Kidney (tissue), 14 donors: ENCODE data around the gene DLG2. TPM values are rescaled to one million over a fixed set of nuclear protein-coding genes. Genes with fewer than 3 reads are reported as not detected.

ENCODE experiments used
- DNase-seq, 5 donors: peaks; one replicate each; pipeline ENCODE4 v3.0.0-alpha.2; 2013 to 2020
- FAIRE-seq: peaks from 2 replicates; lab custom pipeline; 2012; peaks lifted over from hg19 to GRCh38; lab: Jason Lieb, UNC
- H3K27ac ChIP-seq, 2 donors: one replicate each; pipeline ENCODE4 v1.7.0; 2013; ENCODE audit warnings: low read depth in 2 of 2, low read length in 2 of 2, inconsistent platforms in 1 of 2
- H3K27me3 ChIP-seq: one replicate; pipeline ENCODE4 v1.7.1; 2013; ENCODE audit warnings: low read length, inconsistent platforms; ENCODE audit not compliant: control insufficient read depth, insufficient read depth
- H3K36me3 ChIP-seq, 3 donors: one replicate each; pipeline versions ENCODE4 v1.7.0 to v1.7.1; 2013; ENCODE audit warnings: low read length in 3 of 3, control low read depth in 1 of 3, inconsistent platforms in 1 of 3; ENCODE audit not compliant: insufficient read depth in 3 of 3, control insufficient read depth in 2 of 3
- H3K4me1 ChIP-seq, 3 donors: one replicate each; pipeline versions ENCODE4 v1.7.0 to v1.7.1; 2013; ENCODE audit warnings: low read length in 3 of 3, inconsistent platforms in 1 of 3, low read depth in 1 of 3; ENCODE audit not compliant: control insufficient read depth in 2 of 3, insufficient read depth in 2 of 3
- H3K4me3 ChIP-seq, 3 donors: one replicate each; pipeline versions ENCODE4 v1.7.0 to v1.8.1; 2013; ENCODE audit warnings: low read length in 3 of 3, control low read depth in 1 of 3, inconsistent platforms in 1 of 3
- H3K9ac ChIP-seq, 3 donors: one replicate each; pipeline versions ENCODE4 v1.7.0 to v1.7.1; 2013; ENCODE audit warnings: low read length in 3 of 3, control low read depth in 1 of 3, inconsistent platforms in 1 of 3
- H3K9me3 ChIP-seq, 3 donors: one replicate each; pipeline versions ENCODE4 v1.7.0 to v1.7.1; 2013; ENCODE audit warnings: low read length in 3 of 3, control low read depth in 1 of 3, inconsistent platforms in 1 of 3; ENCODE audit not compliant: control insufficient read depth in 2 of 3, insufficient read depth in 1 of 3
- CTCF ChIP-seq: IDR thresholded peaks from 3 replicates; pipeline ENCODE4 v1.5.1; 2012; ENCODE audit warnings: mild to moderate bottlenecking, moderate library complexity, borderline replicate concordance; ENCODE audit not compliant: insufficient read depth; ENCODE audit errors: extremely low read depth
- intact Hi-C: fragments of 100-400 bp; cut with DNase I; formaldehyde crosslinking; loops from one replicate; pipeline ENCODE4 v1.11.1; 2022
- polyA plus RNA-seq: library from polyadenylated mRNA; stranded (reverse); fragments of 350-450 nt; fragmentation: Illumina TruSeq; extraction: RNeasy Lipid Tissue Mini Kit (QIAGEN cat#74804); gene quantifications from one replicate; pipeline ENCODE4 v1.2.3, GENCODE V29; 2014; ENCODE audit warnings: low read depth, low replicate concordance; ENCODE audit not compliant: insufficient read depth
- total RNA-seq: library from RNA; stranded (reverse); fragmentation: NEBNext Ultra II Directional; extraction: Animal tissue kit (Norgen Biotek cat#: 25700); gene quantifications from one replicate; pipeline ENCODE4 v1.2.1, GENCODE V29; 2021
- donor health status: control.
- donor health status: control.
- donor health status: control.
- donor health status: control.
- donor health status: control.
- donor health status: DM: yes; HTN: yes; CAD: no.
- donor health status: Normal renal cell carcinoma (clear cell type).

The DLG2 gene
- total and polyA plus RNA-seq, 2 donors from 2014 or later, result 2.9 to 7.2 TPM

- intact Hi-C loops, result no loop called here
- H3K4me3 ChIP-seq, result peak overlapping the region; percentile 32 to 51 (median 42)
- no peaks in the 10 kb centered on the region for H3K9me3 ChIP-seq
- no peak overlapping the region for H3K27ac ChIP-seq
- H3K36me3 ChIP-seq, result no peaks in the 10 kb centered on the region
- FAIRE-seq, result no peak
- DNase-seq, result peak in 2 of 5 donors; percentile 15 to 21
- TF ChIP-seq CTCF, result no peak
- no peaks in the 10 kb centered on the region for H3K27me3 ChIP-seq
- peak overlapping the region in 1 of 3 donors; percentile 33 for H3K9ac ChIP-seq
- H3K4me1 ChIP-seq, result peaks cover 0 to 2% (median 0%) of the 10 kb centered on the region in 3 donors
Measured at GRCh38 chr11:84922836-84923235, 704.3 kb downstream of the DLG2 start.

GRCh38 chr11:84922212-84922805, 704.8 kb downstream of the DLG2 start:
- Histone ChIP-seq H3K27me3 (no peaks in the 10 kb centered on the region), H3K9me3 (no peaks in the 10 kb centered on the region), H3K4me3 (peak overlapping the region in 1 of 3 donors; percentile 42), H3K36me3 (no peaks in the 10 kb centered on the region), H3K4me1 (peaks cover 0 to 2% (median 0%) of the 10 kb centered on the region in 3 donors), H3K9ac (no peak overlapping the region), H3K27ac (no peak overlapping the region)
- DNase-seq (peak in 2 of 5 donors; percentile 9 to 25), FAIRE-seq (no peak)
- no peak for TF ChIP-seq CTCF
- intact Hi-C loops, result no loop called here

GRCh38 chr11:84914511-84914910, 712.6 kb downstream of the DLG2 start:
- Histone ChIP-seq H3K4me3 (no peak overlapping the region), H3K9ac (no peak overlapping the region), H3K4me1 (no peaks in the 10 kb centered on the region), H3K36me3 (no peaks in the 10 kb centered on the region), H3K27ac (no peak overlapping the region), H3K9me3 (no peaks in the 10 kb centered on the region), H3K27me3 (no peaks in the 10 kb centered on the region)
- FAIRE-seq (no peak), DNase-seq (no peak)
- TF ChIP-seq CTCF, result no peak
- intact Hi-C loops, result no loop called here
